ENCODE data around the gene HCST.

DNA sequence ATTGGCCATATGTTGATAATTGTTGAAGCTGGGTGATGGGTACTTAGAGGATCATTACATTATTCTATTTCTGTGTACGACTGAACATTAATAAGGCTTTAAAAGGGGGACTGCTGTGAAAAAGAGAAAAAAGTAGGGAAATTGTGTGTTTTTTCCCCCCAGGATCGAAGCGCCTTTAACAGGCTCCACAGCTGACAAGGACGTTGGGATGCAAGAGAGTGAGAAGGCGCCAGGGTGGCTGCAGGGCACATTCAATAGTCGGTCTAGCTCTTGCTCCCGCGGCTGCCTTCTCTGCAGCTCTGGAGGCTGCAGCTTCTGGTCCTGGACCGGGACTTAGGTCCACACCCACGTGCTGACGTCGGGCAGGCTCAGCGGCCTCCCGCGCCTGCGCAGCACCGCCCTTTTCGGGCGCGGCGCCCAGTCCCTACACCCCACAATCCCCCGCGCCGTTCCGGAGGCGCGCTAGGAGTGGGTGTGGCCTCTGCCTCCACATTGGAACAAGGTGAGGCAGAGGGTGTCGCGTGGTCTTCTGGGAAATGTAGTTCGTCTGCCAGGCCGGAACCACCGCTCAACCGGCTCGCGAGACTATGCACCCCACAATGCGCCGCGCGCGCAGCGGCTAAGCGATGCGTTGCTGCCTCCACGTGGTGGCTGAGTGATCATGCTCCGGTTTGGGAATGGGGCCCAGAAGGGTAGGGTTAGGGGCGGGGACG, 29.0 kb downstream of the HCST start:
- TF ChIP-seq, protein P1, sequence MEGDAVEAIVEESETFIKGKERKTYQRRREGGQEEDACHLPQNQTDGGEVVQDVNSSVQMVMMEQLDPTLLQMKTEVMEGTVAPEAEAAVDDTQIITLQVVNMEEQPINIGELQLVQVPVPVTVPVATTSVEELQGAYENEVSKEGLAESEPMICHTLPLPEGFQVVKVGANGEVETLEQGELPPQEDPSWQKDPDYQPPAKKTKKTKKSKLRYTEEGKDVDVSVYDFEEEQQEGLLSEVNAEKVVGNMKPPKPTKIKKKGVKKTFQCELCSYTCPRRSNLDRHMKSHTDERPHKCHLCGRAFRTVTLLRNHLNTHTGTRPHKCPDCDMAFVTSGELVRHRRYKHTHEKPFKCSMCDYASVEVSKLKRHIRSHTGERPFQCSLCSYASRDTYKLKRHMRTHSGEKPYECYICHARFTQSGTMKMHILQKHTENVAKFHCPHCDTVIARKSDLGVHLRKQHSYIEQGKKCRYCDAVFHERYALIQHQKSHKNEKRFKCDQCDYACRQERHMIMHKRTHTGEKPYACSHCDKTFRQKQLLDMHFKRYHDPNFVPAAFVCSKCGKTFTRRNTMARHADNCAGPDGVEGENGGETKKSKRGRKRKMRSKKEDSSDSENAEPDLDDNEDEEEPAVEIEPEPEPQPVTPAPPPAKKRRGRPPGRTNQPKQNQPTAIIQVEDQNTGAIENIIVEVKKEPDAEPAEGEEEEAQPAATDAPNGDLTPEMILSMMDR (conservative IDR thresholded peaks at IDR 0.05; ENCODE audit: low read depth, low read length), result peak; percentile 99
- TF ChIP-seq MXI1 (IDR thresholded peaks at IDR 0.05; ENCODE audit: borderline replicate concordance, low read depth, low read length), result peak; percentile 78; the same call in 1 of the 2 replicates
- TF ChIP-seq MAFK (IDR thresholded peaks at IDR 0.05; ENCODE audit: low read depth, low read length), result no peak
- peak; percentile 100 for TF ChIP-seq SMC3 (IDR thresholded peaks at IDR 0.05; ENCODE audit: low read depth, low read length)
- peak; percentile 89 for TF ChIP-seq MAZ (IDR thresholded peaks at IDR 0.05; ENCODE audit: borderline replicate concordance, low read depth, low read length)
- TF ChIP-seq POLR2A (IDR thresholded peaks at IDR 0.05; ENCODE audit: low read depth, low read length), result peak; percentile 80
- TF ChIP-seq RAD21 (IDR thresholded peaks at IDR 0.05; ENCODE audit: low read length), result peak; percentile 100
- no peak for TF ChIP-seq RFX5 (IDR thresholded peaks at IDR 0.05; ENCODE audit: low read depth, low read length)
- TF ChIP-seq, protein P2, sequence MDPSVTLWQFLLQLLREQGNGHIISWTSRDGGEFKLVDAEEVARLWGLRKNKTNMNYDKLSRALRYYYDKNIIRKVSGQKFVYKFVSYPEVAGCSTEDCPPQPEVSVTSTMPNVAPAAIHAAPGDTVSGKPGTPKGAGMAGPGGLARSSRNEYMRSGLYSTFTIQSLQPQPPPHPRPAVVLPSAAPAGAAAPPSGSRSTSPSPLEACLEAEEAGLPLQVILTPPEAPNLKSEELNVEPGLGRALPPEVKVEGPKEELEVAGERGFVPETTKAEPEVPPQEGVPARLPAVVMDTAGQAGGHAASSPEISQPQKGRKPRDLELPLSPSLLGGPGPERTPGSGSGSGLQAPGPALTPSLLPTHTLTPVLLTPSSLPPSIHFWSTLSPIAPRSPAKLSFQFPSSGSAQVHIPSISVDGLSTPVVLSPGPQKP (IDR thresholded peaks at IDR 0.05; ENCODE audit: borderline replicate concordance, low read depth, low read length), result no peak
- no peak for TF ChIP-seq NFE2L2 (IDR thresholded peaks at IDR 0.05; ENCODE audit: low read depth, low read length)

Measured in IMR-90 (cell line).